ENCODE measurements around the gene TMEM45B. TPM values are rescaled to one million over a fixed set of nuclear protein-coding genes. Genes with fewer than 3 reads are reported as not detected.

TMEM45B gene
- total and polyA plus RNA-seq, 2 experiments from 2014 or later, result 0.11 to 0.38 TPM

GRCh38 chr11:129894278-129895125 is 78.9 kb downstream of the TMEM45B start:
- Histone ChIP-seq H3K4me1 (ENCODE audit: insufficient read depth) (peaks cover 19% of the 10 kb centered on the region), H3F3A (replicated peaks; ENCODE audit: low read depth) (peaks cover 14% of the 10 kb centered on the region), H3K79me2 (replicated peaks; ENCODE audit: insufficient read depth) (peaks cover 23% of the 10 kb centered on the region), H4K20me1 (replicated peaks; ENCODE audit: insufficient read depth) (peaks cover 5% of the 10 kb centered on the region; the same call in 1 of the 2 replicates), H3K4me2 (peak overlapping the region; percentile 99), H3K4me3 (peak overlapping the region; percentile 90), H3K27ac (ENCODE audit: low read depth) (0 out of 2 replicates have a peak overlapping the region, but pooled peaks have one; percentile 45), H2AFZ (peak overlapping the region; percentile 85), H3K36me3 (ENCODE audit: insufficient read depth) (peaks cover 9% of the 10 kb centered on the region; the same call in 1 of the 2 replicates), H3K9me2 (ENCODE audit: insufficient read depth) (no peaks in the 10 kb centered on the region), H3K27me3 (ENCODE audit: insufficient read depth) (no peaks in the 10 kb centered on the region)
- Mint-ChIP-seq H3K4me3 (peak overlapping the region; percentile 93), H3K36me3 (ENCODE audit: low read depth) (peaks cover 41% of the 10 kb centered on the region), H3K4me1 (peaks cover 22% of the 10 kb centered on the region), H3K27ac (peak overlapping the region; percentile 64; the same call in 1 of the 2 replicates), H3K9me3 (peaks cover 3% of the 10 kb centered on the region; the same call in 1 of the 3 replicates), H3K27me3 (ENCODE audit: insufficient read depth, low read depth, poor library complexity) (peaks cover 4% of the 10 kb centered on the region)
- ATAC-seq, result no peak
- DNase-seq (ENCODE audit: low spot score), result no peak
- TF ChIP-seq ZNF114 (CRISPR knock-in tag; IDR thresholded peaks at IDR 0.05) (no peak), NANOG (IDR thresholded peaks at IDR 0.05; ENCODE audit: borderline replicate concordance) (no peak), EZH2 (IDR thresholded peaks at IDR 0.05; ENCODE audit: low read depth, unreplicated experiment) (no peak), REST (IDR thresholded peaks at IDR 0.05; ENCODE audit: unreplicated experiment) (no peak), CTCF (conservative IDR thresholded peaks at IDR 0.05; ENCODE audit: low read depth in 2 of 2) (no peak)
- TF ChIP-seq, protein P1, sequence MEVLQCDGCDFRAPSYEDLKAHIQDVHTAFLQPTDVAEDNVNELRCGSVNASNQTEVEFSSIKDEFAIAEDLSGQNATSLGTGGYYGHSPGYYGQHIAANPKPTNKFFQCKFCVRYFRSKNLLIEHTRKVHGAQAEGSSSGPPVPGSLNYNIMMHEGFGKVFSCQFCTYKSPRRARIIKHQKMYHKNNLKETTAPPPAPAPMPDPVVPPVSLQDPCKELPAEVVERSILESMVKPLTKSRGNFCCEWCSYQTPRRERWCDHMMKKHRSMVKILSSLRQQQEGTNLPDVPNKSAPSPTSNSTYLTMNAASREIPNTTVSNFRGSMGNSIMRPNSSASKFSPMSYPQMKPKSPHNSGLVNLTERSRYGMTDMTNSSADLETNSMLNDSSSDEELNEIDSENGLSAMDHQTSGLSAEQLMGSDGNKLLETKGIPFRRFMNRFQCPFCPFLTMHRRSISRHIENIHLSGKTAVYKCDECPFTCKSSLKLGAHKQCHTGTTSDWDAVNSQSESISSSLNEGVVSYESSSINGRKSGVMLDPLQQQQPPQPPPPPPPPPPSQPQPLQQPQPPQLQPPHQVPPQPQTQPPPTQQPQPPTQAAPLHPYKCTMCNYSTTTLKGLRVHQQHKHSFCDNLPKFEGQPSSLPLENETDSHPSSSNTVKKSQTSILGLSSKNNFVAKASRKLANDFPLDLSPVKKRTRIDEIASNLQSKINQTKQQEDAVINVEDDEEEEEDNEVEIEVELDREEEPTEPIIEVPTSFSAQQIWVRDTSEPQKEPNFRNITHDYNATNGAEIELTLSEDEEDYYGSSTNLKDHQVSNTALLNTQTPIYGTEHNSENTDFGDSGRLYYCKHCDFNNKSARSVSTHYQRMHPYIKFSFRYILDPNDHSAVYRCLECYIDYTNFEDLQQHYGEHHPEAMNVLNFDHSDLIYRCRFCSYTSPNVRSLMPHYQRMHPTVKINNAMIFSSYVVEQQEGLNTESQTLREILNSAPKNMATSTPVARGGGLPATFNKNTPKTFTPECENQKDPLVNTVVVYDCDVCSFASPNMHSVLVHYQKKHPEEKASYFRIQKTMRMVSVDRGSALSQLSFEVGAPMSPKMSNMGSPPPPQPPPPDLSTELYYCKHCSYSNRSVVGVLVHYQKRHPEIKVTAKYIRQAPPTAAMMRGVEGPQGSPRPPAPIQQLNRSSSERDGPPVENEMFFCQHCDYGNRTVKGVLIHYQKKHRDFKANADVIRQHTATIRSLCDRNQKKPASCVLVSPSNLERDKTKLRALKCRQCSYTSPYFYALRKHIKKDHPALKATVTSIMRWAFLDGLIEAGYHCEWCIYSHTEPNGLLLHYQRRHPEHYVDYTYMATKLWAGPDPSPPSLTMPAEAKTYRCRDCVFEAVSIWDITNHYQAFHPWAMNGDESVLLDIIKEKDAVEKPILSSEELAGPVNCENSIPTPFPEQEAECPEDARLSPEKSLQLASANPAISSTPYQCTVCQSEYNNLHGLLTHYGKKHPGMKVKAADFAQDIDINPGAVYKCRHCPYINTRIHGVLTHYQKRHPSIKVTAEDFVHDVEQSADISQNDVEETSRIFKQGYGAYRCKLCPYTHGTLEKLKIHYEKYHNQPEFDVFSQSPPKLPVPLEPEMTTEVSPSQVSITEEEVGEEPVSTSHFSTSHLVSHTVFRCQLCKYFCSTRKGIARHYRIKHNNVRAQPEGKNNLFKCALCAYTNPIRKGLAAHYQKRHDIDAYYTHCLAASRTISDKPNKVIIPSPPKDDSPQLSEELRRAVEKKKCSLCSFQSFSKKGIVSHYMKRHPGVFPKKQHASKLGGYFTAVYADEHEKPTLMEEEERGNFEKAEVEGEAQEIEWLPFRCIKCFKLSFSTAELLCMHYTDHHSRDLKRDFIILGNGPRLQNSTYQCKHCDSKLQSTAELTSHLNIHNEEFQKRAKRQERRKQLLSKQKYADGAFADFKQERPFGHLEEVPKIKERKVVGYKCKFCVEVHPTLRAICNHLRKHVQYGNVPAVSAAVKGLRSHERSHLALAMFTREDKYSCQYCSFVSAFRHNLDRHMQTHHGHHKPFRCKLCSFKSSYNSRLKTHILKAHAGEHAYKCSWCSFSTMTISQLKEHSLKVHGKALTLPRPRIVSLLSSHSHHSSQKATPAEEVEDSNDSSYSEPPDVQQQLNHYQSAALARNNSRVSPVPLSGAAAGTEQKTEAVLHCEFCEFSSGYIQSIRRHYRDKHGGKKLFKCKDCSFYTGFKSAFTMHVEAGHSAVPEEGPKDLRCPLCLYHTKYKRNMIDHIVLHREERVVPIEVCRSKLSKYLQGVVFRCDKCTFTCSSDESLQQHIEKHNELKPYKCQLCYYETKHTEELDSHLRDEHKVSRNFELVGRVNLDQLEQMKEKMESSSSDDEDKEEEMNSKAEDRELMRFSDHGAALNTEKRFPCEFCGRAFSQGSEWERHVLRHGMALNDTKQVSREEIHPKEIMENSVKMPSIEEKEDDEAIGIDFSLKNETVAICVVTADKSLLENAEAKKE (CRISPR knock-in tag; IDR thresholded peaks at IDR 0.05), result no peak

Measured in GM23338 (cell line).